SK-N-SH (cell line): ENCODE data around the gene RARB. TPM values are rescaled to one million over a fixed set of nuclear protein-coding genes. Genes with fewer than 3 reads are reported as not detected.

ENCODE experiments used
- CTCF ChIA-PET: fragments of 300-600, 350-600 bp; formaldehyde crosslinking; extraction: SDS; loops from one replicate; lab custom pipeline; 2021; lab: Yijun Ruan, JAX
- POLR2A ChIA-PET: fragments of 350-600 bp; sonication (Branson Sonifier 250); formaldehyde crosslinking; extraction: SDS; loops from one replicate; lab custom pipeline; 2020; ENCODE audit warnings: antibody characterized with exemption, inconsistent platforms; lab: Yijun Ruan, JAX
- DNase-seq: peaks from one replicate; pipeline ENCODE4 v3.0.0; 2012
- H2AFZ ChIP-seq: fragments of 200-600 bp; sonication (generic); 2 replicates; pipeline ENCODE4 v1.8.1; 2016; ENCODE audit warnings: antibody characterized with exemption, mild to moderate bottlenecking, low read depth
- H3F3A ChIP-seq: fragments of 200-600 bp; sonication (generic); replicated peaks from 2 replicates; pipeline ENCODE3; 2016; ENCODE audit warnings: antibody characterized with exemption, mild to moderate bottlenecking; ENCODE audit not compliant: insufficient read depth
- H3K27ac ChIP-seq, 2 experiments: fragments of 200-500 bp in 1 of 2; fragments of 200-600 bp in 1 of 2; sonication (Bioruptor generic) in 1 of 2; sonication (generic), shearing (Covaris generic) in 1 of 2; 2 replicates each; pipeline versions ENCODE4 v1.5.1 to v1.6.1; 2014 to 2016; ENCODE audit warnings: low read depth in 2 of 2, inconsistent platforms in 1 of 2, low read length in 1 of 2, mild to moderate bottlenecking in 1 of 2, mixed read lengths in 1 of 2
- H3K27me3 ChIP-seq: fragments of 200-600 bp; sonication (generic), shearing (Covaris generic); 2 replicates; pipeline ENCODE4 v1.6.1; 2016; ENCODE audit warnings: mixed run types; ENCODE audit not compliant: insufficient read depth
- H3K36me3 ChIP-seq, 2 experiments: fragments of 200-500 bp in 1 of 2; fragments of 200-600 bp in 1 of 2; sonication (Bioruptor generic) in 1 of 2; sonication (generic) in 1 of 2; replicated peaks in 1 of 2; 2 replicates each; pipeline versions ENCODE3 to v1.5.1; 2014 to 2016; ENCODE audit warnings: low read length in 1 of 2, mild to moderate bottlenecking in 1 of 2; ENCODE audit not compliant: insufficient read depth in 2 of 2, control insufficient read depth in 1 of 2
- H3K4me1 ChIP-seq, 2 experiments: fragments of 200-500 bp in 1 of 2; fragments of 200-600 bp in 1 of 2; sonication (Bioruptor generic) in 1 of 2; sonication (generic), shearing (Covaris generic) in 1 of 2; 2 replicates each; pipeline versions ENCODE4 v1.5.1 to v1.6.1; 2014 to 2016; ENCODE audit warnings: low read depth in 1 of 2, low read length in 1 of 2, mixed run types in 1 of 2; ENCODE audit not compliant: insufficient read depth in 2 of 2, control insufficient read depth in 1 of 2
- H3K4me2 ChIP-seq: fragments of 200-600 bp; sonication (generic), shearing (Covaris generic); 2 replicates; pipeline ENCODE4 v1.6.1; 2017; ENCODE audit warnings: mixed run types
- H3K4me3 ChIP-seq, 2 experiments: fragments of 200-500 bp in 1 of 2; fragments of 200-600 bp in 1 of 2; sonication (Bioruptor generic) in 1 of 2; sonication (generic), shearing (Covaris generic) in 1 of 2; 2 replicates each; pipeline versions ENCODE4 v1.5.1 to v1.8.1; 2014 to 2016; ENCODE audit warnings: low read depth in 2 of 2, inconsistent platforms in 1 of 2, low read length in 1 of 2, mild to moderate bottlenecking in 1 of 2, mixed read lengths in 1 of 2, moderate library complexity in 1 of 2
- H3K79me2 ChIP-seq: fragments of 200-600 bp; sonication (generic); 2 replicates; pipeline ENCODE4 v1.8.1; 2017; ENCODE audit warnings: mild to moderate bottlenecking; ENCODE audit not compliant: insufficient read depth
- H3K9ac ChIP-seq: fragments of 200-600 bp; sonication (generic); 2 replicates; pipeline ENCODE4 v1.6.1; 2017; ENCODE audit warnings: mixed run types
- H3K9me2 ChIP-seq: fragments of 200-600 bp; sonication (generic); 2 replicates; pipeline ENCODE4 v1.6.1; 2017; ENCODE audit warnings: mixed run types
- H3K9me3 ChIP-seq: fragments of 200-600 bp; sonication (generic); 2 replicates; pipeline ENCODE4 v1.6.1; 2017; ENCODE audit warnings: mixed run types, mild to moderate bottlenecking, moderate library complexity
- H4K20me1 ChIP-seq: fragments of 200-600 bp; sonication (generic); 2 replicates; pipeline ENCODE4 v1.6.1; 2017; ENCODE audit warnings: mild to moderate bottlenecking, mixed run types; ENCODE audit not compliant: insufficient read depth
- CHD2 ChIP-seq: fragments of 150-350 bp; IDR thresholded peaks from 2 replicates; pipeline ENCODE4 v1.6.1; 2018; ENCODE audit warnings: low read length; ENCODE audit not compliant: partially characterized antibody
- ELF1 ChIP-seq: IDR thresholded peaks from 2 replicates; pipeline ENCODE4 v1.4.0; 2012
- EP300 ChIP-seq, 2 experiments: IDR thresholded peaks; 2 replicates each; pipeline versions ENCODE4 v1.4.0 to v1.6.1; 2012; ENCODE audit warnings: borderline replicate concordance in 1 of 2, low read depth in 1 of 2, low read length in 1 of 2
- EZH2phosphoT487 ChIP-seq: fragments of 200-600 bp; sonication (generic); IDR thresholded peaks from 2 replicates; pipeline ENCODE4 v1.6.1; 2017; ENCODE audit warnings: low read depth, mixed run types, mild to moderate bottlenecking, antibody characterized with exemption, moderate library complexity, borderline replicate concordance
- FOSL2 ChIP-seq: IDR thresholded peaks from 2 replicates; pipeline ENCODE4 v1.4.0; 2012; ENCODE audit warnings: low read depth, mild to moderate bottlenecking, moderate library complexity, borderline replicate concordance
- GATA2 ChIP-seq: sonication (generic); formaldehyde crosslinking; IDR thresholded peaks from 2 replicates; pipeline ENCODE4 v1.5.0; 2020; ENCODE audit warnings: mild to moderate bottlenecking, missing genetic modification reagents
- JUND ChIP-seq: IDR thresholded peaks from 2 replicates; pipeline ENCODE4 v1.4.0; 2012
- MXI1 ChIP-seq: IDR thresholded peaks from 2 replicates; pipeline ENCODE4 v1.6.1; 2012; ENCODE audit warnings: mild to moderate bottlenecking, low read depth, low read length, improper control_type of control experiment
- POLR2AphosphoS5 ChIP-seq: IDR thresholded peaks from 2 replicates; pipeline ENCODE4 v1.6.1; 2012; ENCODE audit warnings: low read depth, low read length
- REST ChIP-seq: IDR thresholded peaks from 2 replicates; pipeline ENCODE4 v1.6.1; 2012; ENCODE audit warnings: mild to moderate bottlenecking, low read depth, low read length, moderate library complexity
- SIN3A ChIP-seq: IDR thresholded peaks from 2 replicates; pipeline ENCODE4 v1.6.1; 2012; ENCODE audit warnings: low read depth, mild to moderate bottlenecking, low read length, moderate library complexity, borderline replicate concordance
- SMC3 ChIP-seq: IDR thresholded peaks from 2 replicates; pipeline ENCODE4 v1.6.1; 2012; ENCODE audit warnings: low read depth, low read length, improper control_type of control experiment
- TAF1 ChIP-seq: IDR thresholded peaks from 2 replicates; pipeline ENCODE4 v1.6.1; 2012; ENCODE audit warnings: low read depth, mild to moderate bottlenecking, low read length, moderate library complexity, borderline replicate concordance
- TCF12 ChIP-seq: IDR thresholded peaks from 2 replicates; pipeline ENCODE4 v1.4.0; 2012
- ZBTB33 ChIP-seq: IDR thresholded peaks from 2 replicates; pipeline ENCODE4 v1.4.0; 2012; ENCODE audit warnings: low read depth, borderline replicate concordance
- WGBS: methylation state at CpG from one replicate; pipeline ENCODE4 v1.1.6; 2017; ENCODE audit warnings: low lambda C conversion rate; 5-methylcytosine and 5-hydroxymethylcytosine counted together
- polyA plus RNA-seq, 3 experiments: library from polyadenylated mRNA; depleted of rRNA; stranded (reverse); fragments of >200 nt; gene quantifications; 2 replicates each; pipeline ENCODE4 v1.2.3, GENCODE V29; 2012
- TF ChIP-seq, protein P1 (sequence below): IDR thresholded peaks from 2 replicates; pipeline ENCODE4; 2012

Gene RARB
- polyA plus RNA-seq, 1 of the 3 experiments (the other 2 are of a cell fraction) = 10.7 TPM

GRCh38 chr3:25620493-25620892 lies 192.4 kb downstream of the RARB start:
- WGBS = 98% methylated on average over 5 of the region's 5 CpGs
- POLR2A ChIA-PET = no interaction called here
- Histone ChIP-seq H3K36me3 (peaks cover 80 to 85% of the 10 kb centered on the region in 2 experiments), H3K27me3 (no peaks in the 10 kb centered on the region), H3K9ac (no peak overlapping the region), H3K4me1 (no peaks in the 10 kb centered on the region), H3K9me3 (no peaks in the 10 kb centered on the region), H3K4me2 (no peak overlapping the region), H2AFZ (no peak overlapping the region), H4K20me1 (no peaks in the 10 kb centered on the region), H3K9me2 (no peaks in the 10 kb centered on the region), H3F3A (no peaks in the 10 kb centered on the region), H3K4me3 (no peak overlapping the region), H3K27ac (no peak overlapping the region), H3K79me2 (no peaks in the 10 kb centered on the region)
- DNase-seq = no peak
- CTCF ChIA-PET = interaction anchor here (1.1 kb wide), 1 partner anchor 28 kb away, joined by 5 read pairs; no protein-coding TSS in a partner anchor
- TF ChIP-seq SIN3A (no peak), MXI1 (no peak)

- no peak for DNase-seq
- Histone ChIP-seq H3K27ac (no peak overlapping the region), H2AFZ (no peak overlapping the region), H3K9ac (no peak overlapping the region), H3K36me3 (peaks cover 81 to 85% of the 10 kb centered on the region in 2 experiments), H3K4me2 (no peak overlapping the region)
- POLR2A ChIA-PET = no interaction called here
- TF ChIP-seq EP300 (IDR thresholded peaks at IDR 0.05; ENCODE audit: borderline replicate concordance in 1 of 2, low read depth in 1 of 2, low read length in 1 of 2) (no peak), TCF12 (no peak), SMC3 (no peak), FOSL2 (no peak), JUND (no peak)
- TF ChIP-seq, all 33 proteins: peak for 0
- 91% methylated on average over 2 of the region's 2 CpGs for WGBS
- no peaks in the 10 kb centered on the region for H4K20me1 ChIP-seq
- H3K9me3 ChIP-seq = no peaks in the 10 kb centered on the region
- H3F3A ChIP-seq = no peaks in the 10 kb centered on the region
- no peak overlapping the region for H3K4me3 ChIP-seq
- CTCF ChIA-PET = interaction anchor here (1.1 kb wide), 1 partner anchor 27 kb away, joined by 5 read pairs; no protein-coding TSS in a partner anchor
- no peaks in the 10 kb centered on the region for H3K9me2 ChIP-seq
- H3K4me1 ChIP-seq = no peaks in the 10 kb centered on the region
- H3K79me2 ChIP-seq = no peaks in the 10 kb centered on the region
- no peaks in the 10 kb centered on the region for H3K27me3 ChIP-seq
Measured at GRCh38 chr3:25621087-25621486, 193.0 kb downstream of the RARB start.

DNA sequence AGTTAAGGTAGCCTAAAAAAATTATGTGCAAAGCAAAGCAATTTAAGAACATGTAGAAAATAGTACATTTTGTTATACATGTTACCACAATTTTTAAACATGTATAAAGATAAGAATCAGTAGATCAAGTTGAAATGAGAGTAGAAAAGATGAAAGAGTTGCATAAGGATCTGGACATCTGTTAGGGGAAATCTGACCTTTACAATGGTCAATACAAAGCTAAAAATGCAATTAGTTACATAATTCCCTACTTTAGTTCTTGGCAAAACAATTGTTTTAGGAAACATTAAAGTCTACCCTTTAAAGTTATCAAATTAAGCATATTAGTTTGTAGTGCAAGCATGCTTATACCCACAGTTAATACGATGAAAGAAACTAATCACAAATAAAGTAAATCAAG lies 203.9 kb downstream of the RARB start:
- Histone ChIP-seq H3K9me2 (no peaks in the 10 kb centered on the region), H3K79me2 (no peaks in the 10 kb centered on the region), H3K9ac (no peak overlapping the region), H4K20me1 (no peaks in the 10 kb centered on the region), H3K9me3 (no peaks in the 10 kb centered on the region), H3K27me3 (no peaks in the 10 kb centered on the region), H2AFZ (no peak overlapping the region), H3F3A (peaks cover 3% of the 10 kb centered on the region), H3K4me2 (no peak overlapping the region), H3K4me3 (no peak overlapping the region), H3K4me1 (no peaks in the 10 kb centered on the region; a peak in 1 of 4 replicates), H3K36me3 (peaks cover 82 to 86% of the 10 kb centered on the region in 2 experiments), H3K27ac (no peak overlapping the region)
- CTCF ChIA-PET = interaction anchor here (1.3 to 1.8 kb wide), 2 partner anchors 16 to 50 kb away, joined by 3 to 6 read pairs; no protein-coding TSS in a partner anchor
- WGBS = 60% methylated on average over 1 of the region's 1 CpG
- DNase-seq = no peak
- POLR2A ChIA-PET = no interaction called here
- no peak for TF ChIP-seq POLR2AphosphoS5
- TF ChIP-seq EZH2phosphoT487 = no peak
- TF ChIP-seq ELF1 = no peak
- no peak for TF ChIP-seq ZBTB33
- TF ChIP-seq REST = no peak
- TF ChIP-seq FOSL2 = no peak
- no peak for TF ChIP-seq CHD2
- no peak for TF ChIP-seq TAF1
- TF ChIP-seq GATA2 (CRISPR knock-in tag) = no peak
- TF ChIP-seq TCF12 = no peak
- TF ChIP-seq, protein P1, sequence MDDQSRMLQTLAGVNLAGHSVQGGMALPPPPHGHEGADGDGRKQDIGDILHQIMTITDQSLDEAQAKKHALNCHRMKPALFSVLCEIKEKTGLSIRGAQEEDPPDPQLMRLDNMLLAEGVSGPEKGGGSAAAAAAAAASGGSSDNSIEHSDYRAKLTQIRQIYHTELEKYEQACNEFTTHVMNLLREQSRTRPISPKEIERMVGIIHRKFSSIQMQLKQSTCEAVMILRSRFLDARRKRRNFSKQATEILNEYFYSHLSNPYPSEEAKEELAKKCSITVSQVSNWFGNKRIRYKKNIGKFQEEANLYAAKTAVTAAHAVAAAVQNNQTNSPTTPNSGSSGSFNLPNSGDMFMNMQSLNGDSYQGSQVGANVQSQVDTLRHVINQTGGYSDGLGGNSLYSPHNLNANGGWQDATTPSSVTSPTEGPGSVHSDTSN = no peak
